LNCaP clone FGC (cell line): ENCODE results near the gene QKI.
"Not testable (repeated sequence)": the region's sequence is repeated elsewhere in the genome, so short reads cannot be mapped to it uniquely, and the experiment has no call there.

ENCODE experiments used
- DNase-seq: peaks from one replicate; pipeline ENCODE4 v3.0.0-alpha.2; 2011; ENCODE audit warnings: low read depth
- H3K4me3 ChIP-seq: 2 replicates; pipeline ENCODE4 v1.5.1; 2011; ENCODE audit warnings: mild to moderate bottlenecking, low read depth, low read length, control low read depth
- TF ChIP-seq, protein P1 (sequence below): IDR thresholded peaks from 2 replicates; pipeline ENCODE4 v1.5.1; 2012; ENCODE audit warnings: mild to moderate bottlenecking; ENCODE audit not compliant: control insufficient read depth, insufficient read depth; ENCODE audit errors: extremely low read depth

QKI gene

DNA sequence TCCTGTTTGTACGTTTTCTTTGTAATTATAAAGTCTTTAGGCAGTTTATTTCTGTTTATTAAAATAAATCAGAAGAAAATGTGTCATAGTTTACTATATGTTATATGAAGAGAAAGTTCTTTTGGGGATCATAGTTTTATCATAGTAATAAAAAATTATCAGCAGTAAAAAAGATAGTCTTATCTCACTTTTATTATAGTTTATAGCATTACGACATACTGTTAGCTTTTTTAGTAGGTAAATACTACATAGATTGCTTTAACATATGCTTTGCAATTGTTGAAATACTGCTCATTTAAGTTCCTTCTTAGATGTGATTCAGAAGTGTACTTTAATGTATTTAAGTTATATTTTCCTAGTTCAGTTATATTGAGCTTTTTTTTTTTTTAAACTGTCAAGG lies 13.9 kb downstream of the QKI start:
- TF ChIP-seq, protein P1, sequence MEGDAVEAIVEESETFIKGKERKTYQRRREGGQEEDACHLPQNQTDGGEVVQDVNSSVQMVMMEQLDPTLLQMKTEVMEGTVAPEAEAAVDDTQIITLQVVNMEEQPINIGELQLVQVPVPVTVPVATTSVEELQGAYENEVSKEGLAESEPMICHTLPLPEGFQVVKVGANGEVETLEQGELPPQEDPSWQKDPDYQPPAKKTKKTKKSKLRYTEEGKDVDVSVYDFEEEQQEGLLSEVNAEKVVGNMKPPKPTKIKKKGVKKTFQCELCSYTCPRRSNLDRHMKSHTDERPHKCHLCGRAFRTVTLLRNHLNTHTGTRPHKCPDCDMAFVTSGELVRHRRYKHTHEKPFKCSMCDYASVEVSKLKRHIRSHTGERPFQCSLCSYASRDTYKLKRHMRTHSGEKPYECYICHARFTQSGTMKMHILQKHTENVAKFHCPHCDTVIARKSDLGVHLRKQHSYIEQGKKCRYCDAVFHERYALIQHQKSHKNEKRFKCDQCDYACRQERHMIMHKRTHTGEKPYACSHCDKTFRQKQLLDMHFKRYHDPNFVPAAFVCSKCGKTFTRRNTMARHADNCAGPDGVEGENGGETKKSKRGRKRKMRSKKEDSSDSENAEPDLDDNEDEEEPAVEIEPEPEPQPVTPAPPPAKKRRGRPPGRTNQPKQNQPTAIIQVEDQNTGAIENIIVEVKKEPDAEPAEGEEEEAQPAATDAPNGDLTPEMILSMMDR, result no peak
- no peak overlapping the region for H3K4me3 ChIP-seq
- DNase-seq, result no peak

DNA sequence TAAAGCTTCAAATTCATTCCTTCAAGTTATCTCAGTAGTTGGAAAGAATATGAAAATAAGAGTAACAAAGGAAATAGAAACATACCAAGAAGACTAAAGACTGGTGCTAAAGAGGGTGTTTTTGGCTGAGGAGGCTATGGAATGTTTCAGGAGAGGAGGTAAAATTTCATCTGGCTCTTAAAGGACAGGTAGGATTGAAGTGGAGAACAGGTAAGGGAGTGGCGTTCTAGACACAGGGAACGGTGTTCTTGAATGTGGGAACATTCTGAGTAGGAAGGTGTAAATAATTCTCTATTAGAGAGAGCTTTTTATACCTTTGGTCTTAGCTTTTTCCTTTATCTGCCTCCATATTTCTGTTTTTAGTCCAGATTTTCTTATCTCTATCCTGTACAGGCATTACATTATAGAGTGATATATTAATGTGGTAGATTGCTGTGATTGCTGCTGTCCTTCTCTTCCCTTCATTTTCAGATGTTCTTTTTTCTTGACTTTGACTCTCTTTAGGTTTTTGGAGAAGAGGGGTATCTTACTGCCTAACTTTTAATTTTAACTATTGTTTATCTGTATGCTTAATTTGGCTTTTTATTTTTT lies 15.4 kb downstream of the QKI start:
- no peak for DNase-seq
- no peak overlapping the region for H3K4me3 ChIP-seq
- TF ChIP-seq, protein P1, result no peak

DNA sequence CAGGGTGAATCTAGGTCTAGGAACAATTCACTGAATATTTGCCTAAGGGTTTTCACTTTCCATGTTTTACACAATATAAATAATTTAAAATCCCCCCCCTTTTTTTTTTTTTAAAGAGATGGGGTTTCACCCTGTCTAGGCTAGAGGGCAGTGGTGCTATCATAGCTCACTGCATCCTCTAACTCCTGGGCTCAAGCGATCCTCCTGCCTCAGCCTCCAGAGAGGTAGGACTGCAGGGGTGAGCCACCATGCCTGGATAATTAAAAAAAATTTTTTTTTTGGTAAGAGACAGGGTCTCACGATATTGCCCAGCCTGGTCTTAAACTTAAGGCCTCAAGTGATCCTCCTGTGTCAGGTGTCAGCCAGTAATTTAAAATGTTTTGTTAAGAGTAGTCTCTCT lies 17.8 kb downstream of the QKI start:
- DNase-seq, result no peak
- TF ChIP-seq, protein P1, result no peak
- H3K4me3 ChIP-seq, result no peak overlapping the region

DNA sequence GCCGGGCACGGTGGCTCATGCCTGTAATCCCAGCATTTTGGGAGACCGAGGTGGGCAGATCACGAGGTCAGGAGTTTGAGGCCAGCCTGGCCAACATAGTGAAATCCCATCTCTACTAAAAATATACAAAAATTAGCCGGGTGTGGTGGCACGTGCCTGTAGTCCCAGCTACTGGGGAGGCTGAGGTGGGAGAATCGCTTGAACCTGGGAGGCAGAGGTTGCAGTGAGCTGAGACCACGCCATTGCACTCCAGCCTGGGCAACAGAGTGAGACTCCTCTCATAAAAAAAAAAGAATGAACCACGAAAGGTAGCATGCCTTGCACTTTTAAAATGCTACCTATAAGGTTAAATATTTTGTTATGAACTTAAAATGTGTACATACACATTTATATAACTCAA lies 19.0 kb downstream of the QKI start:
- not testable (repeated sequence) for H3K4me3 ChIP-seq, DNase-seq

DNA sequence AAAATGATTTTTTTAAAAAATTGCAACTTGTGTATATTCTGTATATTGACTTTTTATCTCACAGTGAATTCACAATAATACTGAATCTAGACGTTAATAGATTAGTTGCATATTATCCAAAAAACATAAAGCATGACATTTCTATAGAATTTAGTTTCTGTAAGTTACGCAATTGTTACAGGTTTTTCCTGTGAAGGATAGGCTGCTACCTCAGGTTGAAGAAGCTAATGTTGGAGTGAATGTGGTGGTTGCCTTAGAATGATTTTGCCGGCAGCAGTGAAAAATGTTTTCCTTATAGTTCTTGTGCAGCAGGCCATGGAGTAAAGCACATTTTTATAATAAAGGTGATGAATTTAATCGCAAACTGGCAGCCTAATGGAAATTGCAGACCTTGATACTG lies 20.5 kb downstream of the QKI start:
- DNase-seq, result no peak
- TF ChIP-seq, protein P1, result no peak
- H3K4me3 ChIP-seq, result no peak overlapping the region

DNA sequence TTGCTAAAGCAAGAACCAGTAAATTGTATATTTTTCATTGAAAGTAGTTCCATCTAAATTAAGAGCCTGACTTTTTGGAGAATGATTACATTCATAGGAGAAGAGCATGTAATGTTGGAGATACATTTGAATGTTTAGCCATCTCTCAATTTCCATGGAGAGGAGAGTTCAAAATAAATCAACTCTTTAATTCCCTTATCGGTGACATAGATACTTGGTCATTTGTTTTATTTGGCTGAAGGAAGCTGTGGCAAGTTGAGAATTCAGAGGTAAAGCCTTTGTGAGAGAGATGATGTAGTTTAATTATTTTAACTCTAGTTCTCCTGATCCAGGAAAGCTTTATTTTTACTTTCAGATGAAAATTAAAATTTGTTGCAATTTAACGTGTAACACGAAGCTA lies 22.3 kb downstream of the QKI start:
- H3K4me3 ChIP-seq, result no peak overlapping the region
- DNase-seq, result no peak
- TF ChIP-seq, protein P1, result no peak

DNA sequence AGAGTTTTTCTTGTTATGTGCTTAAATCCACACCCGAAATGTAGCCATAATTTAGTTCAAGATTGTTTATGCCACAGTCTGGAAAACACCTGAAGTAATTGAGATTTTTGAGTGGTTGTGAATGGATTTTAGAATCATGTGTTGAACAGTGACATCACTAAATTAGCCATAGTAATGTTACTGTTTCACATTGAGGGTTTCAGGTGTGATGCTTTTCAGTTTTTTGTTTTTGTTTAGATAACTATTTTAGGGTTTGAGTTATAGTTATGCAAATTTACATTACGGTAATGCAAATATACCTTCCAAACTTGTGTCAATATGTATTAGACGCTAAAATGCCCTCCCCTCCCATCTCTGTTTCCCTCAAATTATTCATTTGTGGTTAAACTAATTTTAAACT lies 22.9 kb downstream of the QKI start:
- no peak for DNase-seq
- H3K4me3 ChIP-seq, result no peak overlapping the region
- TF ChIP-seq, protein P1, result no peak
